Measurements from ENCODE around the gene CYGB. TPM values are rescaled to one million over a fixed set of nuclear protein-coding genes. Genes with fewer than 3 reads are reported as not detected.

The CYGB gene
- total and polyA plus RNA-seq, 4 donors = 0.83 to 7.8 (median 1.4) TPM

GRCh38 chr17:76499267-76499667, 38.2 kb downstream of the CYGB start:
- H3K4me3 ChIP-seq (ENCODE audit: low read depth in 1 of 3, low read length in 3 of 3) = peak overlapping the region in 1 of 3 donors; percentile 14
- TF ChIP-seq RAD21 (IDR thresholded peaks at IDR 0.05) (no peak), FOXA2 (IDR thresholded peaks at IDR 0.05) (no peak), EGR1 (IDR thresholded peaks at IDR 0.05; ENCODE audit: low read depth in 2 of 2) (no peak), JUND (IDR thresholded peaks at IDR 0.05) (no peak), RXRA (IDR thresholded peaks at IDR 0.05) (no peak), ZBTB33 (IDR thresholded peaks at IDR 0.05) (no peak), FOXA1 (IDR thresholded peaks at IDR 0.05) (no peak), SP1 (IDR thresholded peaks at IDR 0.05) (no peak), YY1 (IDR thresholded peaks at IDR 0.05) (no peak), MAX (IDR thresholded peaks at IDR 0.05) (no peak), TAF1 (conservative IDR thresholded peaks at IDR 0.05) (no peak), NR2F2 (IDR thresholded peaks at IDR 0.05) (no peak), HNF4A (conservative IDR thresholded peaks at IDR 0.05) (no peak), GABPA (IDR thresholded peaks at IDR 0.05 in 1 of 2, conservative IDR thresholded peaks at IDR 0.05 in 1 of 2) (no peak), HNF4G (IDR thresholded peaks at IDR 0.05) (no peak)
- TF ChIP-seq, protein P1, sequence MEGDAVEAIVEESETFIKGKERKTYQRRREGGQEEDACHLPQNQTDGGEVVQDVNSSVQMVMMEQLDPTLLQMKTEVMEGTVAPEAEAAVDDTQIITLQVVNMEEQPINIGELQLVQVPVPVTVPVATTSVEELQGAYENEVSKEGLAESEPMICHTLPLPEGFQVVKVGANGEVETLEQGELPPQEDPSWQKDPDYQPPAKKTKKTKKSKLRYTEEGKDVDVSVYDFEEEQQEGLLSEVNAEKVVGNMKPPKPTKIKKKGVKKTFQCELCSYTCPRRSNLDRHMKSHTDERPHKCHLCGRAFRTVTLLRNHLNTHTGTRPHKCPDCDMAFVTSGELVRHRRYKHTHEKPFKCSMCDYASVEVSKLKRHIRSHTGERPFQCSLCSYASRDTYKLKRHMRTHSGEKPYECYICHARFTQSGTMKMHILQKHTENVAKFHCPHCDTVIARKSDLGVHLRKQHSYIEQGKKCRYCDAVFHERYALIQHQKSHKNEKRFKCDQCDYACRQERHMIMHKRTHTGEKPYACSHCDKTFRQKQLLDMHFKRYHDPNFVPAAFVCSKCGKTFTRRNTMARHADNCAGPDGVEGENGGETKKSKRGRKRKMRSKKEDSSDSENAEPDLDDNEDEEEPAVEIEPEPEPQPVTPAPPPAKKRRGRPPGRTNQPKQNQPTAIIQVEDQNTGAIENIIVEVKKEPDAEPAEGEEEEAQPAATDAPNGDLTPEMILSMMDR (IDR thresholded peaks at IDR 0.05; ENCODE audit: low read depth, low read length, missing input control) = no peak
- TF ChIP-seq, protein P2, sequence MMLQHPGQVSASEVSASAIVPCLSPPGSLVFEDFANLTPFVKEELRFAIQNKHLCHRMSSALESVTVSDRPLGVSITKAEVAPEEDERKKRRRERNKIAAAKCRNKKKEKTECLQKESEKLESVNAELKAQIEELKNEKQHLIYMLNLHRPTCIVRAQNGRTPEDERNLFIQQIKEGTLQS (IDR thresholded peaks at IDR 0.05) = no peak
- TF ChIP-seq, protein P3, sequence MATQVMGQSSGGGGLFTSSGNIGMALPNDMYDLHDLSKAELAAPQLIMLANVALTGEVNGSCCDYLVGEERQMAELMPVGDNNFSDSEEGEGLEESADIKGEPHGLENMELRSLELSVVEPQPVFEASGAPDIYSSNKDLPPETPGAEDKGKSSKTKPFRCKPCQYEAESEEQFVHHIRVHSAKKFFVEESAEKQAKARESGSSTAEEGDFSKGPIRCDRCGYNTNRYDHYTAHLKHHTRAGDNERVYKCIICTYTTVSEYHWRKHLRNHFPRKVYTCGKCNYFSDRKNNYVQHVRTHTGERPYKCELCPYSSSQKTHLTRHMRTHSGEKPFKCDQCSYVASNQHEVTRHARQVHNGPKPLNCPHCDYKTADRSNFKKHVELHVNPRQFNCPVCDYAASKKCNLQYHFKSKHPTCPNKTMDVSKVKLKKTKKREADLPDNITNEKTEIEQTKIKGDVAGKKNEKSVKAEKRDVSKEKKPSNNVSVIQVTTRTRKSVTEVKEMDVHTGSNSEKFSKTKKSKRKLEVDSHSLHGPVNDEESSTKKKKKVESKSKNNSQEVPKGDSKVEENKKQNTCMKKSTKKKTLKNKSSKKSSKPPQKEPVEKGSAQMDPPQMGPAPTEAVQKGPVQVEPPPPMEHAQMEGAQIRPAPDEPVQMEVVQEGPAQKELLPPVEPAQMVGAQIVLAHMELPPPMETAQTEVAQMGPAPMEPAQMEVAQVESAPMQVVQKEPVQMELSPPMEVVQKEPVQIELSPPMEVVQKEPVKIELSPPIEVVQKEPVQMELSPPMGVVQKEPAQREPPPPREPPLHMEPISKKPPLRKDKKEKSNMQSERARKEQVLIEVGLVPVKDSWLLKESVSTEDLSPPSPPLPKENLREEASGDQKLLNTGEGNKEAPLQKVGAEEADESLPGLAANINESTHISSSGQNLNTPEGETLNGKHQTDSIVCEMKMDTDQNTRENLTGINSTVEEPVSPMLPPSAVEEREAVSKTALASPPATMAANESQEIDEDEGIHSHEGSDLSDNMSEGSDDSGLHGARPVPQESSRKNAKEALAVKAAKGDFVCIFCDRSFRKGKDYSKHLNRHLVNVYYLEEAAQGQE (IDR thresholded peaks at IDR 0.05) = no peak
- DNase-seq (ENCODE audit: low spot score) = no peak
- WGBS = 86% methylated on average over 5 of the region's 5 CpGs
- H3K27ac ChIP-seq (ENCODE audit: low read depth in 1 of 2, low read length in 2 of 2) = peak overlapping the region; percentile 23 to 77
- no peaks in the 10 kb centered on the region for H3K9me3 ChIP-seq (ENCODE audit: control insufficient read depth in 4 of 4, low read length in 3 of 4)
- H3K36me3 ChIP-seq (ENCODE audit: control insufficient read depth in 4 of 4, insufficient read depth in 3 of 4, low read depth in 1 of 4, low read length in 3 of 4) = no peaks in the 10 kb centered on the region
- H3K9ac ChIP-seq (ENCODE audit: low read depth in 1 of 2, low read length in 2 of 2) = no peak overlapping the region
- no peaks in the 10 kb centered on the region for H3K27me3 ChIP-seq (ENCODE audit: control insufficient read depth in 4 of 4, insufficient read depth in 4 of 4, low read length in 3 of 4)
- H3K4me1 ChIP-seq (ENCODE audit: control insufficient read depth in 4 of 4, insufficient read depth in 4 of 4, low read length in 3 of 4) = peaks cover 10 to 44% (median 24%) of the 10 kb centered on the region in 4 donors
